Uterus (tissue), 4 donors: Measurements from ENCODE around the gene SEH1L. TPM values are rescaled to one million over a fixed set of nuclear protein-coding genes. Genes with fewer than 3 reads are reported as not detected.

ENCODE experiments used
- DNase-seq, 2 donors: peaks; one replicate each; pipeline ENCODE4 v3.0.0-alpha.2; 2019 to 2020
- H3K27ac ChIP-seq, 2 donors: fragments of 200-600 bp; sonication (generic); 1 replicate in 1 of 2; 2 replicates in 1 of 2; pipeline ENCODE4 v1.5.1; 2016 to 2018
- H3K27me3 ChIP-seq, 2 donors: fragments of 200-600 bp; sonication (generic); one replicate each; pipeline ENCODE4 v1.5.1; 2018 to 2019; ENCODE audit warnings: control low read depth in 1 of 2
- H3K36me3 ChIP-seq, 2 donors: fragments of 200-600 bp; sonication (generic); one replicate each; pipeline ENCODE4 v1.5.1; 2019; ENCODE audit warnings: control low read depth in 1 of 2
- H3K4me1 ChIP-seq, 2 donors: fragments of 200-600 bp; sonication (generic); one replicate each; pipeline ENCODE4 v1.5.1; 2018 to 2019; ENCODE audit warnings: control low read depth in 1 of 2
- H3K4me3 ChIP-seq, 2 donors: fragments of 200-600 bp; sonication (generic); 1 replicate in 1 of 2; 2 replicates in 1 of 2; pipeline ENCODE4 v1.5.1; 2018 to 2019; ENCODE audit warnings: mild to moderate bottlenecking in 1 of 2
- H3K9me3 ChIP-seq, 2 donors: fragments of 200-600 bp; sonication (generic); one replicate each; pipeline ENCODE4 v1.5.1; 2019; ENCODE audit warnings: control low read depth in 1 of 2
- CTCF ChIP-seq, 4 experiments: fragments of 200-600 bp in 2 of 4; fragments of 450-650 bp in 2 of 4; sonication (generic) in 2 of 4; IDR thresholded peaks; one replicate each; pipeline ENCODE4 v1.5.1; 2016 to 2019; ENCODE audit warnings: antibody characterized with exemption in 4 of 4, mild to moderate bottlenecking in 2 of 4, moderate library complexity in 1 of 4
- POLR2A ChIP-seq, 2 donors: fragments of 450-650 bp; IDR thresholded peaks; one replicate each; pipeline ENCODE4 v1.6.1; 2016; ENCODE audit warnings: antibody characterized with exemption in 2 of 2, mild to moderate bottlenecking in 1 of 2, moderate library complexity in 1 of 2
- intact Hi-C: fragments of 100-400 bp; cut with DNase I; formaldehyde crosslinking; loops from one replicate; pipeline ENCODE4 v1.15.1; 2023; ENCODE audit warnings: low total_unique reads
- total RNA-seq, 4 donors: library from RNA; depleted of rRNA in 3 of 4; stranded (reverse); fragments of >200 nt in 3 of 4; gene quantifications; one replicate each; pipeline versions ENCODE4 v1.1.0 to v1.2.4, GENCODE V29; 2014 to 2023
- donor health status: DM: yes; HTN: yes; CAD: no.

SEH1L gene
- total RNA-seq, 4 donors from 2014 or later = 14.4 to 53.8 (median 46.4) TPM

GRCh38 chr18:13003466-13003896 lies 55.7 kb downstream of the SEH1L start:
- no peak overlapping the region for H3K4me3 ChIP-seq
- no peak for DNase-seq
- H3K27ac ChIP-seq = no peak overlapping the region
- no peaks in the 10 kb centered on the region for H3K36me3 ChIP-seq
- TF ChIP-seq CTCF (IDR thresholded peaks at IDR 0.05) (no peak), POLR2A (IDR thresholded peaks at IDR 0.05) (no peak)
- H3K27me3 ChIP-seq = no peaks in the 10 kb centered on the region
- intact Hi-C loops = no loop called here
- no peaks in the 10 kb centered on the region for H3K9me3 ChIP-seq
- no peaks in the 10 kb centered on the region for H3K4me1 ChIP-seq

- no peaks in the 10 kb centered on the region for H3K9me3 ChIP-seq
- no peak overlapping the region for H3K27ac ChIP-seq
- H3K4me3 ChIP-seq = no peak overlapping the region
- intact Hi-C loops = no loop called here
- TF ChIP-seq POLR2A (IDR thresholded peaks at IDR 0.05) (no peak), CTCF (IDR thresholded peaks at IDR 0.05) (no peak)
- no peaks in the 10 kb centered on the region for H3K27me3 ChIP-seq
- H3K36me3 ChIP-seq = no peaks in the 10 kb centered on the region
- DNase-seq = no peak
- H3K4me1 ChIP-seq = no peaks in the 10 kb centered on the region
Observed at GRCh38 chr18:13004396-13004795, 56.6 kb downstream of the SEH1L start.

- Histone ChIP-seq H3K27ac (no peak overlapping the region), H3K36me3 (no peaks in the 10 kb centered on the region), H3K4me3 (no peak overlapping the region), H3K27me3 (no peaks in the 10 kb centered on the region), H3K4me1 (no peaks in the 10 kb centered on the region), H3K9me3 (no peaks in the 10 kb centered on the region)
- TF ChIP-seq CTCF (IDR thresholded peaks at IDR 0.05) = no peak
- no peak for TF ChIP-seq POLR2A (IDR thresholded peaks at IDR 0.05)
- intact Hi-C loops = no loop called here
- no peak for DNase-seq
Observed at GRCh38 chr18:13005289-13005688, 57.5 kb downstream of the SEH1L start.

- Histone ChIP-seq H3K4me3 (no peak overlapping the region), H3K4me1 (no peaks in the 10 kb centered on the region), H3K36me3 (no peaks in the 10 kb centered on the region), H3K27ac (no peak overlapping the region), H3K27me3 (no peaks in the 10 kb centered on the region), H3K9me3 (no peaks in the 10 kb centered on the region)
- intact Hi-C loops = no loop called here
- no peak for TF ChIP-seq POLR2A (IDR thresholded peaks at IDR 0.05)
- TF ChIP-seq CTCF (IDR thresholded peaks at IDR 0.05) = no peak
- no peak for DNase-seq
Observed at GRCh38 chr18:13006531-13007247, 58.9 kb downstream of the SEH1L start.

- TF ChIP-seq CTCF (IDR thresholded peaks at IDR 0.05) (no peak), POLR2A (IDR thresholded peaks at IDR 0.05) (no peak)
- intact Hi-C loops = no loop called here
- DNase-seq = no peak
- no peak overlapping the region for H3K4me3 ChIP-seq
- H3K9me3 ChIP-seq = no peaks in the 10 kb centered on the region
- no peak overlapping the region for H3K27ac ChIP-seq
- no peaks in the 10 kb centered on the region for H3K27me3 ChIP-seq
- no peaks in the 10 kb centered on the region for H3K4me1 ChIP-seq
- H3K36me3 ChIP-seq = no peaks in the 10 kb centered on the region
Observed at GRCh38 chr18:13007248-13007560, 59.4 kb downstream of the SEH1L start.
